Activated CD4-positive, alpha-beta memory T cell treated with anti-CD3 and anti-CD28 coated beads, Interleukin-2, amount 10 ng/mL, durations not matched to agents 7 days and 5 days (primary cell): ENCODE data around the gene PPDPF. TPM values are rescaled to one million over a fixed set of nuclear protein-coding genes. Genes with fewer than 3 reads are reported as not detected.

Experiments
- CTCF ChIA-PET: fragments of 350-600 bp; sonication (Branson Sonifier 250); formaldehyde crosslinking; loops from one replicate; lab custom pipeline; 2021; ENCODE audit warnings: antibody characterized with exemption, inconsistent platforms; lab: Charles Lee
- POLR2A ChIA-PET: fragments of 350-600 bp; sonication (Branson Sonifier 250); formaldehyde crosslinking; loops from one replicate; lab custom pipeline; 2021; ENCODE audit warnings: antibody characterized with exemption; lab: Charles Lee
- DNase-seq: peaks from one replicate; pipeline ENCODE4 v3.0.0-alpha.2; 2020
- H3K27ac Mint-ChIP-seq: one replicate; pipeline ENCODE4 v1.8.0; 2021; ENCODE audit warnings: mild to moderate bottlenecking, mixed read lengths
- H3K27me3 Mint-ChIP-seq: one replicate; pipeline ENCODE4 v1.8.0; 2021; ENCODE audit warnings: mixed read lengths
- H3K36me3 Mint-ChIP-seq: one replicate; pipeline ENCODE4 v1.8.0; 2021; ENCODE audit warnings: low read depth, mixed read lengths
- H3K4me1 Mint-ChIP-seq: one replicate; pipeline ENCODE4 v1.8.0; 2021; ENCODE audit warnings: mixed read lengths
- H3K4me3 Mint-ChIP-seq: one replicate; pipeline ENCODE4 v1.8.0; 2021; ENCODE audit warnings: mild to moderate bottlenecking, mixed read lengths
- H3K9me3 Mint-ChIP-seq: one replicate; pipeline ENCODE4 v1.8.0; 2021; ENCODE audit warnings: mixed read lengths
- total RNA-seq, 2 experiments: library from RNA; stranded (reverse); gene quantifications; one replicate each; pipeline ENCODE4 v1.2.3, GENCODE V29; 2021

Gene PPDPF
- total RNA-seq, 2 experiments from 2014 or later, result 228 to 232 TPM

- peaks cover 2% of the 10 kb centered on the region for H3K9me3 Mint-ChIP-seq
- H3K4me3 Mint-ChIP-seq, result peak overlapping the region; percentile 58
- H3K27me3 Mint-ChIP-seq, result peaks cover 11% of the 10 kb centered on the region
- H3K4me1 Mint-ChIP-seq, result peaks cover 14% of the 10 kb centered on the region
- ChIA-PET CTCF (interaction anchor here (1.5 kb wide), 1 partner anchor 27 kb away, joined by 8 read pairs; no protein-coding TSS in a partner anchor), POLR2A (interaction anchor here (0.6 to 5.1 kb wide), 9 partner anchors 9 to 545 kb away, joined by 3 to 136 read pairs (median 3); partner anchors contain the start of genes DNAJC5, GMEB2 and PTK6)
- no peak overlapping the region for H3K27ac Mint-ChIP-seq
- no peak for DNase-seq
- peaks cover 27% of the 10 kb centered on the region for H3K36me3 Mint-ChIP-seq
Measured at GRCh38 chr20:63522981-63523611, 2.5 kb downstream of the PPDPF start.

- Mint-ChIP-seq H3K27me3 (peaks cover 18% of the 10 kb centered on the region), H3K27ac (no peak overlapping the region), H3K4me1 (peaks cover 16% of the 10 kb centered on the region), H3K9me3 (peaks cover 2% of the 10 kb centered on the region), H3K36me3 (peaks cover 27% of the 10 kb centered on the region), H3K4me3 (no peak overlapping the region)
- POLR2A ChIA-PET, result interaction anchor here (5.1 kb wide), 1 partner anchor 12 kb away, joined by 136 read pairs; the partner anchor contains the start of gene PTK6
- CTCF ChIA-PET, result no interaction called here
- DNase-seq, result no peak
Measured at GRCh38 chr20:63525185-63525584, 4.6 kb downstream of the PPDPF start.

DNA sequence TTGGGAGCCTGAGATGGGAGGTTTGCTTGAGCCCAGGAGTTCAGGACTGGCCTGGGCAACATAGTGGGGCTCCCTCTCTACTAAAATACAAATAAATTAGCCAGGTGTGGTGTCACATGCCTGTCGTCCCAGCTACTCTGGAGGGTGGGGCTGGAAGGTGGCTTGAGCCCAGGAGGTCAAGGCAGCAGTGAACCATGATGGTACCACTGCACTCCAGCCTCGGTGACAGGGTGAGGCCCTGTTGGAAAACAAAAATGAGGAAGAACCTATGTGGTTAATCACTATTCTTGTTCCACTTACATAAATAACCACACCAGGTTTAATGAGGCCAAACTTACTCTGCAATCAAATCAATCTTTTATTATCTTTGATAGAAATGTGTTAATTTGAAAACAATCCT, 5.4 kb downstream of the PPDPF start:
- CTCF ChIA-PET, result no interaction called here
- DNase-seq, result no peak
- H3K27me3 Mint-ChIP-seq, result peaks cover 18% of the 10 kb centered on the region
- peaks cover 16% of the 10 kb centered on the region for H3K4me1 Mint-ChIP-seq
- H3K4me3 Mint-ChIP-seq, result no peak overlapping the region
- POLR2A ChIA-PET, result no interaction called here
- H3K27ac Mint-ChIP-seq, result no peak overlapping the region
- H3K36me3 Mint-ChIP-seq, result peaks cover 27% of the 10 kb centered on the region
- peaks cover 2% of the 10 kb centered on the region for H3K9me3 Mint-ChIP-seq

DNA sequence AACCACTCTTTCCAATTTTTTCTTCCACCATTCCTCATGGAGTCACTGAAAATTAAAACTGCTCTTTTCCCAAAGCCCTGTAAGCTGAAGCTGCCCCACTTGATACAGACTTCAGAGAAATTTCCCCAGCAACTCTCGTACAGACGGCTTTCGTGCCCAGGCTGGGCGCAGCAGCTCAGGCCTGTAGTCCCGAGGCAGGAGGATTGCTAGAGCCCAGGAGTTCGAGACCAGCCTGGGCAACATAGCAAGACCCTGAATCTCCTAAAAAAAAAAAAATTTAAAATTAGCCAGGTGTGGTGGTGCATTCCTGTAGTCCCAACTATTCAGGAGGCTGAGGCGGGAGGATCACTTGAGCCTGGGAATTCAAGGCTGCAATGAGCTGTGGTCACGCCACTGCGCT, 6.6 kb downstream of the PPDPF start:
- no peak overlapping the region for H3K4me3 Mint-ChIP-seq
- POLR2A ChIA-PET, result interaction anchor here (1.0 kb wide), 1 partner anchor 224 kb away, joined by 3 read pairs; no protein-coding TSS in a partner anchor
- peaks cover 23% of the 10 kb centered on the region for H3K36me3 Mint-ChIP-seq
- CTCF ChIA-PET, result no interaction called here
- peaks cover 22% of the 10 kb centered on the region for H3K27me3 Mint-ChIP-seq
- DNase-seq, result no peak
- H3K27ac Mint-ChIP-seq, result no peak overlapping the region
- H3K9me3 Mint-ChIP-seq, result peaks cover 2% of the 10 kb centered on the region
- H3K4me1 Mint-ChIP-seq, result peaks cover 16% of the 10 kb centered on the region

DNA sequence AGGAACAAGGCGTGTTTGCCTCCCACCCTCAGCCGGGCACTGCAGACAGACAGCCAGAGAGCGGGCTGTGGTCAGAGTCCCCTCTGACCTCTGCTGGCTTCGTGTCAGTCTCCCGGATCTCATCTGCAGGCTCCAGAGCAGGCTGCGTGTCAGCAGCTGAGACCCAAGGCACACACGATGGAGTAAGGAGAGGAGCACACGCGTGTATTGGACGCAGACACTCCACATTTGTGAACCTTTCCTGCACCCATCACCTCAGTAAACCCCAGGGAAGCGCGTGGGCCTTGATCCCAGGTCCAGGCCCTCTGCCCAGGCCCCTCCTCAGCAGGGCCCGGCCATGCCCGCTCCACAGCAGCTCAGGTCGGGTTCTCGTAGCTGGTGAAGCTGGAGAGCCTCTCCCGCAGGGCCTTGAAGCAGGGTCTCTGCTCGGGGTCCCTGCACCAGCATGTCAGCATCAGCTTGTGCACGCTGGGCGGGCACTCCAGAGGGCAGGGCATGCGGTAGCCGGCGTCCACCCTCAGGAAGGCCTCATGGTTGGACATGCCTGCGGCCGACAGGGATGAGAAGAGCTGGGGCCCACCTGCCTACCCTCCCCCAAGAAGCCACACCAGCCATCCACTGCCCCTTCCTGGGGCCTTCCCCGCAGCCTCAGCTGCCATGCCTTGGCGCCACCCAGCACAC, 8.8 kb downstream of the PPDPF start:
- DNase-seq, result no peak
- H3K36me3 Mint-ChIP-seq, result peaks cover 3% of the 10 kb centered on the region
- H3K4me3 Mint-ChIP-seq, result no peak overlapping the region
- peaks cover 23% of the 10 kb centered on the region for H3K27me3 Mint-ChIP-seq
- POLR2A ChIA-PET, result interaction anchor here (1.8 to 2.7 kb wide), 3 partner anchors 8 to 38 kb away, joined by 4 to 26 read pairs (median 7); partner anchors contain the start of gene PPDPF
- H3K27ac Mint-ChIP-seq, result no peak overlapping the region
- H3K9me3 Mint-ChIP-seq, result no peaks in the 10 kb centered on the region
- peaks cover 11% of the 10 kb centered on the region for H3K4me1 Mint-ChIP-seq
- CTCF ChIA-PET, result interaction anchor here (1.6 kb wide), 1 partner anchor 9 kb away, joined by 7 read pairs; the partner anchor contains the start of gene PTK6

GRCh38 chr20:63529861-63530787, 9.6 kb downstream of the PPDPF start:
- ChIA-PET CTCF (no interaction called here), POLR2A (interaction anchor here (1.8 to 2.7 kb wide), 3 partner anchors 8 to 37 kb away, joined by 4 to 26 read pairs (median 7); partner anchors contain the start of gene PPDPF)
- peaks cover 9% of the 10 kb centered on the region for H3K4me1 Mint-ChIP-seq
- no peaks in the 10 kb centered on the region for H3K36me3 Mint-ChIP-seq
- H3K27me3 Mint-ChIP-seq, result peaks cover 23% of the 10 kb centered on the region
- H3K27ac Mint-ChIP-seq, result no peak overlapping the region
- no peak for DNase-seq
- no peaks in the 10 kb centered on the region for H3K9me3 Mint-ChIP-seq
- H3K4me3 Mint-ChIP-seq, result no peak overlapping the region

DNA sequence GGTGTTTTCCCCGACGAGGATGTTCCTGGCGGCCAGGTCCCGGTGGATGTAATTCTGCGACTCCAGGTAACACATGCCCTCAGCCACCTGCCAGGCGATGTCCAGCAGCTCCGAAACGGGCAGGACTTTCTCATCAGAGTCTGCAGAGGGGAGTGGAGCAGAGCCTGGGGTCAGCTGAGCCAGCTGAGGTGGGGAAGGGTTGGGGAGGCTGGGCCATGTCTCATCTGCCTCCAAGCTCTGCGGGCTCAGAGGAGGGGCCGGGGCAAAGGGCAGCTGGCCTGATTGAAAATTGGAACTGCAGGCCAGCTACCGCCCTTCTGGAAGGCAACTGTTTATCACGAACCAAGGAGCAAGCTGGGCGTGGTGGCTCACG, 10.2 kb downstream of the PPDPF start:
- no peak overlapping the region for H3K27ac Mint-ChIP-seq
- H3K4me3 Mint-ChIP-seq, result no peak overlapping the region
- CTCF ChIA-PET, result no interaction called here
- peaks cover 12% of the 10 kb centered on the region for H3K4me1 Mint-ChIP-seq
- no peaks in the 10 kb centered on the region for H3K36me3 Mint-ChIP-seq
- POLR2A ChIA-PET, result interaction anchor here (2.7 kb wide), 1 partner anchor 10 kb away, joined by 26 read pairs; the partner anchor contains the start of gene PPDPF
- peaks cover 23% of the 10 kb centered on the region for H3K27me3 Mint-ChIP-seq
- DNase-seq, result no peak
- H3K9me3 Mint-ChIP-seq, result no peaks in the 10 kb centered on the region

DNA sequence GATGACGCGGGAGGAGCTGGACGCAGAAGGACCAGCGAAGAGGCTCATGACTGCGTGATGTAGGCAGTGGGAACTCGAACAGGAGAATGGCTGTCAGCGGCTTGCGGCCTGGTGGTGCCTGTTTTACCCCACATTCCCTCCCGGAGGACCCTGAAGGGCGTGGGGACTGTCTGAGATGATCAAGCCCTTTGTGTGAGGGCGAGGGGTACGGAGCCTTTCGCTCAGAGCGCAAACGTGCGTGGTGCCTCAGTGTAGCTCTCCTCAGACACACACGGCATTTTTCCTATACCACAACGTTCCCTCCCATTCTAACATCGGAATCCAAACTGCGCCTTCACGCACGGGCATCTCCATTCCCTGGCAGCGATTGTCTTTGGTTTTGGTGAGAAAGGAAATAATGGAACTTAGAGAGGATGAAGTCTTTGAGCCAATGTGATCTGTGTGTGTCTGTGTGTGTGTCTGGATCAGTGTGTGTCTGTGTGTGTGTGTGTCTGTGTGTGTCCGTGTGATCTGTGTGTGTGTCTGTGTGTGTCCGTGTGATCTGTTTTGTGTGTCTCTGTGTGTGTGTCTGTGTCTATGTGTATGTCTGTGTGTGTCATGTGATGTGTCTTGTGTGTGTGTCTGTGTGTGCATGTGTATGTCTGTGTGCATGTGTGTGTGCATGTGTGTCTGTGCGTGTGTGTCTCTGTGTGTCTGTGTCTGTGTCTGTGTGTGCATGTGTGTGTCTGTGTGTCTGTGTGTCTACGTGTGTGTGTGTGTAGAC, 11.3 kb downstream of the PPDPF start:
- no peak overlapping the region for H3K4me3 Mint-ChIP-seq
- H3K27ac Mint-ChIP-seq, result no peak overlapping the region
- no peaks in the 10 kb centered on the region for H3K9me3 Mint-ChIP-seq
- H3K4me1 Mint-ChIP-seq, result peaks cover 20% of the 10 kb centered on the region
- H3K36me3 Mint-ChIP-seq, result no peaks in the 10 kb centered on the region
- ChIA-PET POLR2A (interaction anchor here (0.8 to 1.6 kb wide), 2 partner anchors 9 to 11 kb away, joined by 3 to 16 read pairs; partner anchors contain the start of gene PPDPF), CTCF (no interaction called here)
- DNase-seq, result no peak
- H3K27me3 Mint-ChIP-seq, result peaks cover 23% of the 10 kb centered on the region

- peaks cover 19% of the 10 kb centered on the region for H3K27me3 Mint-ChIP-seq
- no peaks in the 10 kb centered on the region for H3K9me3 Mint-ChIP-seq
- CTCF ChIA-PET, result no interaction called here
- no peaks in the 10 kb centered on the region for H3K36me3 Mint-ChIP-seq
- POLR2A ChIA-PET, result interaction anchor here (0.8 to 1.6 kb wide), 2 partner anchors 9 to 11 kb away, joined by 3 to 16 read pairs; partner anchors contain the start of gene PPDPF
- no peak overlapping the region for H3K4me3 Mint-ChIP-seq
- no peak for DNase-seq
- H3K27ac Mint-ChIP-seq, result no peak overlapping the region
- H3K4me1 Mint-ChIP-seq, result peaks cover 24% of the 10 kb centered on the region
Measured at GRCh38 chr20:63532449-63532971, 11.9 kb downstream of the PPDPF start.

DNA sequence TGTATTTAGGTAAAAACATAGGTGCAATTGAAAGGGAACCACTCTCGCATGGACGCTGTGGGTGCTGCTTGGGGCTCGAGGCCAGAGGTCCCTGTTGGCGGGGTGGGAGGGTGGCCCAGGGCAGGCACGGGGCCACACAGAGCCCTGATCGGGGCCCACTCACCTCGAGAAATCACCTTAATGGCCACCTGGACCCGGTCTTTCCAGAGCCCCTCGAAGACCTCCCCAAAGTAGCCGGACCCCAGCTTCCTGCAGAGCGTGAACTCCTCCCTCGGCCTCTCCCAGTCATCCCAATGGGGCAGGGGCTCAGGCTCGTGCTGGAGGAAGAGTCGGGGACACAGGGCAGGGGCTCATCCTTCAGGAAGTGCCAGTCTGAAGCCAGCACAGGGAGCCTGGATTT, 12.8 kb downstream of the PPDPF start:
- POLR2A ChIA-PET, result interaction anchor here (6.7 kb wide), 1 partner anchor 11 kb away, joined by 136 read pairs; the partner anchor contains the start of gene PPDPF
- no peak for DNase-seq
- H3K4me1 Mint-ChIP-seq, result peaks cover 26% of the 10 kb centered on the region
- peaks cover 13% of the 10 kb centered on the region for H3K27me3 Mint-ChIP-seq
- no peak overlapping the region for H3K4me3 Mint-ChIP-seq
- no peaks in the 10 kb centered on the region for H3K9me3 Mint-ChIP-seq
- no peak overlapping the region for H3K27ac Mint-ChIP-seq
- H3K36me3 Mint-ChIP-seq, result no peaks in the 10 kb centered on the region
- CTCF ChIA-PET, result no interaction called here

GRCh38 chr20:63533871-63534393, 13.4 kb downstream of the PPDPF start:
- ChIA-PET CTCF (no interaction called here), POLR2A (interaction anchor here (6.7 kb wide), 1 partner anchor 11 kb away, joined by 136 read pairs; the partner anchor contains the start of gene PPDPF)
- Mint-ChIP-seq H3K9me3 (no peaks in the 10 kb centered on the region), H3K4me1 (peaks cover 25% of the 10 kb centered on the region), H3K36me3 (no peaks in the 10 kb centered on the region), H3K27me3 (peaks cover 8% of the 10 kb centered on the region), H3K4me3 (no peak overlapping the region), H3K27ac (no peak overlapping the region)
- no peak for DNase-seq
